ENCODE data around the gene HDDC3.

The HDDC3 gene

DNA sequence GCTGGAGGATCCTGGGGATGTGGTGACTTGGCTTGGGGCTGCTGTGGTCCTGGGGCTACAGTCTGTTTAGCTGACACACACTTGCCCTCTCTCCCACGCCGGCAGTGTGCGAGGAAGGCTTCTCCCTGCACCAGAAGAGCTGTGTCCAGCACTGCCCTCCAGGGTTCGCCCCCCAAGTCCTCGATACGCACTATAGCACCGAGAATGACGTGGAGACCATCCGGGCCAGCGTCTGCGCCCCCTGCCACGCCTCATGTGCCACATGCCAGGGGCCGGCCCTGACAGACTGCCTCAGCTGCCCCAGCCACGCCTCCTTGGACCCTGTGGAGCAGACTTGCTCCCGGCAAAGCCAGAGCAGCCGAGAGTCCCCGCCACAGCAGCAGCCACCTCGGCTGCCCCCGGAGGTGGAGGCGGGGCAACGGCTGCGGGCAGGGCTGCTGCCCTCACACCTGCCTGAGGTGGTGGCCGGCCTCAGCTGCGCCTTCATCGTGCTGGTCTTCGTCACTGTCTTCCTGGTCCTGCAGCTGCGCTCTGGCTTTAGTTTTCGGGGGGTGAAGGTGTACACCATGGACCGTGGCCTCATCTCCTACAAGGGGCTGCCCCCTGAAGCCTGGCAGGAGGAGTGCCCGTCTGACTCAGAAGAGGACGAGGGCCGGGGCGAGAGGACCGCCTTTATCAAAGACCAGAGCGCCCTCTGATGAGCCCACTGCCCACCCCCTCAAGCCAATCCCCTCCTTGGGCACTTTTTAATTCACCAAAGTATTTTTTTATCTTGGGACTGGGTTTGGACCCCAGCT, 51.0 kb downstream of the HDDC3 start:
- no peak for DNase-seq (ENCODE audit: insufficient read length, low spot score)
- FAIRE-seq, result no peak

DNA sequence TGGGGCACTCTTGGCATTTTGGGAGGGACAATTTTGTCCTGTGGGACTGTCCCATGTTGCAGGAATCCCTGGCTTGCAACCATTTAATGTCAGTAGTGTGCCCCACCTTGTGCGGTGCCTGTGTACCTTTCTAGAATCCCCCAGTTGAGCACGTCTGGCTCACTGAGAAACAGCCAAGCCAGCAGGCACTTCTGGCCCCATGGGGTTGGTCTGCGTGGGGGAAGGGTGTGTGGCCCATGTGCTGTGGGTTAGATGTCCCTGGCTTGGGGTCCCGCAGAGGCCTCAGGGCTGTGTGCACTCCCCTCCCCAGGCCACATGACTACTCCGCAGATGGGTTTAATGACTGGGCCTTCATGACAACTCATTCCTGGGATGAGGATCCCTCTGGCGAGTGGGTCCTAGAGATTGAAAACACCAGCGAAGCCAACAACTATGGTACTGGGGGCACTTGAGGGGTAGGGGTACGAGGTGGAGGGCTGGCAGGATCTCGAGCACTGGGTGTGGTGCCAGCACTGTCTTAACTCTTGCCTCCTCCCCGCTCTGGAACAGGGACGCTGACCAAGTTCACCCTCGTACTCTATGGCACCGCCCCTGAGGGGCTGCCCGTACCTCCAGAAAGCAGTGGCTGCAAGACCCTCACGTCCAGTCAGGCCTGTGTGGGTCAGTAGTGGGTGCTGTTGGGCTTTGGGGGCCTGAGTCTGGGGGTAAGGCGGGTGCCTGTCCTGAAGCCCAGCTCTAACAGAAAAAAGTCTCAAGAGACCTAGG, 51.8 kb downstream of the HDDC3 start:
- no peak for DNase-seq (ENCODE audit: insufficient read length, low spot score)
- no peak for FAIRE-seq

All from HTR-8/SVneo (cell line).